ENCODE data around the gene IFITM10.

IFITM10 gene

GRCh38 chr11:1751531-1751921, 1.1 kb upstream of the IFITM10 start:
- Histone ChIP-seq H3K9me3 (ENCODE audit: control insufficient read depth in 1 of 2, low read length in 2 of 2) (no peaks in the 10 kb centered on the region), H3K4me1 (ENCODE audit: control insufficient read depth in 1 of 2, insufficient read depth in 2 of 2, low read length in 2 of 2) (peaks cover 7 to 12% of the 10 kb centered on the region in 2 donors), H3K4me3 (ENCODE audit: low read depth in 1 of 2, low read length in 2 of 2) (no peak overlapping the region), H3K27me3 (ENCODE audit: control insufficient read depth in 1 of 2, insufficient read depth in 2 of 2, low read length in 2 of 2) (peaks cover 0 to 2% of the 10 kb centered on the region in 2 donors), H3K36me3 (ENCODE audit: control insufficient read depth in 1 of 2, insufficient read depth in 2 of 2, low read length in 2 of 2) (peaks cover 23 to 38% of the 10 kb centered on the region in 2 donors), H3K27ac (ENCODE audit: low read depth, low read length) (no peak overlapping the region), H3K9ac (ENCODE audit: low read depth in 1 of 2, low read length in 2 of 2) (no peak overlapping the region)

- Histone ChIP-seq H3K36me3 (ENCODE audit: control insufficient read depth in 1 of 2, insufficient read depth in 2 of 2, low read length in 2 of 2) (peaks cover 22 to 35% of the 10 kb centered on the region in 2 donors), H3K27me3 (ENCODE audit: control insufficient read depth in 1 of 2, insufficient read depth in 2 of 2, low read length in 2 of 2) (peaks cover 0 to 2% of the 10 kb centered on the region in 2 donors), H3K9me3 (ENCODE audit: control insufficient read depth in 1 of 2, low read length in 2 of 2) (peaks cover 2% of the 10 kb centered on the region in 2 donors), H3K4me1 (ENCODE audit: control insufficient read depth in 1 of 2, insufficient read depth in 2 of 2, low read length in 2 of 2) (peaks cover 4 to 9% of the 10 kb centered on the region in 2 donors), H3K9ac (ENCODE audit: low read depth in 1 of 2, low read length in 2 of 2) (no peak overlapping the region), H3K27ac (ENCODE audit: low read depth, low read length) (no peak overlapping the region), H3K4me3 (ENCODE audit: low read depth in 1 of 2, low read length in 2 of 2) (no peak overlapping the region)
These were observed 590 bp upstream of the IFITM10 start for GRCh38 chr11:1750840-1751530.

- Histone ChIP-seq H3K9ac (ENCODE audit: low read depth in 1 of 2, low read length in 2 of 2) (peak overlapping the region in 1 of 2 donors; percentile 12), H3K4me3 (ENCODE audit: low read depth in 1 of 2, low read length in 2 of 2) (peak overlapping the region in 1 of 2 donors; percentile 28), H3K9me3 (ENCODE audit: control insufficient read depth in 1 of 2, low read length in 2 of 2) (peaks cover 4 to 7% of the 10 kb centered on the region in 2 donors), H3K27ac (ENCODE audit: low read depth, low read length) (peak overlapping the region; percentile 18), H3K27me3 (ENCODE audit: control insufficient read depth in 1 of 2, insufficient read depth in 2 of 2, low read length in 2 of 2) (peaks cover 0 to 2% of the 10 kb centered on the region in 2 donors), H3K36me3 (ENCODE audit: control insufficient read depth in 1 of 2, insufficient read depth in 2 of 2, low read length in 2 of 2) (peaks cover 11 to 27% of the 10 kb centered on the region in 2 donors), H3K4me1 (ENCODE audit: control insufficient read depth in 1 of 2, insufficient read depth in 2 of 2, low read length in 2 of 2) (peaks cover 0 to 3% of the 10 kb centered on the region in 2 donors)
These were observed 722 bp downstream of the IFITM10 start for GRCh38 chr11:1749395-1750351.

DNA sequence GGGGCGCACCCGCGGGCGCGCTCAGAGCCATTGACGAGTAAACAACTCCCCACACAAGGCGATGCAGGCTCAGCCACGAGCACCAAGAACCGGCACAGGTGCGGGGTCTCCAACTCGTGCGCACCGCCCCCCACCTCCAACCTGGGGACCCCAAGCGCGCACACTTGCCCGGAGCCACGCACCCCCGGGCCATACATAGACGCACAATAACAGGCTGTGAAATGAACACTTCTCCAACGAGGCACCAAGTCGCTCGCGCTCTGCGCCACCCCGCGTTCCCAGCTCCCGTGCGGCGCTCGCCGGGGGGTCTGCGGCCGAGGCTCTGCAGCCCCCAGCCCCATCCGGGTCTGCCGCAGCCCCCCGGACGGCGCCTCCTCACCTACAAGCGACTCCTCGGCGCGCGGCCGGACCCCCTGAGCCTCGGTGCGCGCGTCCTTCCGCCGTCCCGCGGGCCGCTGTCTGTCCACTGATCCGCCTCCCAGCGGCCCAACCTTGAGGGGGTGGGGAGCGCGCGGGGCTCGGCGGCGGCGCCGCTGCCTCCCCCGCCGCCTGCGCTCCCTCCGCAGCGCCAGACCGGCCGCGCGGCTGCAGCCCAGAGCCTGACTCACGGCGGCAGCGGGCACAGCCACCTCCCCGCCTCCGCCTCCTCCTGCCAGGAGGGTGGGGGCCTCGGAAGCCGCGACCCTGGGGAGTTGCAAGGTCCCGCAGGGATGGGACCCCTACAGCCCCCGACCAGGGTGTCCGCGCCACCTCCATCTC, 1.6 kb downstream of the IFITM10 start:
- Histone ChIP-seq H3K4me1 (ENCODE audit: control insufficient read depth in 1 of 2, insufficient read depth in 2 of 2, low read length in 2 of 2) (peaks cover 0 to 3% of the 10 kb centered on the region in 2 donors), H3K9ac (ENCODE audit: low read depth in 1 of 2, low read length in 2 of 2) (no peak overlapping the region), H3K27ac (ENCODE audit: low read depth, low read length) (no peak overlapping the region), H3K9me3 (ENCODE audit: control insufficient read depth in 1 of 2, low read length in 2 of 2) (peaks cover 4 to 7% of the 10 kb centered on the region in 2 donors), H3K4me3 (ENCODE audit: low read depth in 1 of 2, low read length in 2 of 2) (peak overlapping the region in 1 of 2 donors; percentile 16), H3K36me3 (ENCODE audit: control insufficient read depth in 1 of 2, insufficient read depth in 2 of 2, low read length in 2 of 2) (peaks cover 11 to 19% of the 10 kb centered on the region in 2 donors), H3K27me3 (ENCODE audit: control insufficient read depth in 1 of 2, insufficient read depth in 2 of 2, low read length in 2 of 2) (peaks cover 0 to 2% of the 10 kb centered on the region in 2 donors)

DNA sequence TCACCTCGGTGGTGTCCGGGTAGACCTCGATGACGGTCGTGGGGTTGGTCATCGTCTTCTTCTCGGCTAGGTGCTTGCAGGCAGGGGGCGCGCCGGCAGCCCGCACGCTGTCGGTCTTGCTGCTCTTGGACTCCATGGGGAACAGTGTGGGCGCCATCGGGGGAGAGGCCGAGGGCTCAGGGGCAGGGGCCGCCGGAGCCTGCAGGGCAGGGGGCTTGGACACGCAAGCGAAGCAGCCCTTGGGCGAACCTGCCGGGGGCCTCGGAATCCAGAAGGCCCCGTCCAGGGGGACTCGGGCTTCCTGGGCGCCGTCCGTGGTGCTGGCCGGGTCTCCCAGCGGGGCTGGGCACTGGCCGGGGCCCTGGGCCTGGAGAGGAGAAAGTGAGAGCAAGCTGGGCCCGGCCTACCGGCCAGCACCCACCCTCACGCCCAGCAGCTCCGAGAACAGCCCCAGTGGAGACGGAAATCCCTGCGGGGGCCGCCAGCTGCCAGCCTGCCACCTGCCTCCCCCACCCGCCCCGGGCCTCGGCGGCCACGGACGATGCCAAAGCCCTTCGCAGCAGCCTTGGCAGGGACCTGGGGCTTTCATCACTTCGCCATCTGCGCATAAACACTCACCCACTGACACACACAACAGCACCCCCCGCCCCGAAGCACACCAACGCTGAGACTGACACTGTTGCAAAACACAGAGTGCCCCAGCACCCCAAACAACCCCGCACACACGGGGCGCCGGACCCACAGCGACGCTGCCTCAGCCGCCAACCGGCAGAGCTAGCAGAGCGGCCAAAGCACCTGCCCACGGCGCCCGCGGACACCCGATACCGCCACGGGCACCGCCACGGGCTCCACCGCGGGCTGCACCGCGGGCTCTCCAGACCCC, 2.4 kb downstream of the IFITM10 start:
- H3K36me3 ChIP-seq (ENCODE audit: control insufficient read depth in 1 of 2, insufficient read depth in 2 of 2, low read length in 2 of 2) = peaks cover 4 to 12% of the 10 kb centered on the region in 2 donors
- no peak overlapping the region for H3K4me3 ChIP-seq (ENCODE audit: low read depth in 1 of 2, low read length in 2 of 2)
- no peak overlapping the region for H3K27ac ChIP-seq (ENCODE audit: low read depth, low read length)
- H3K9ac ChIP-seq (ENCODE audit: low read depth in 1 of 2, low read length in 2 of 2) = no peak overlapping the region
- peaks cover 0 to 3% of the 10 kb centered on the region in 2 donors for H3K4me1 ChIP-seq (ENCODE audit: control insufficient read depth in 1 of 2, insufficient read depth in 2 of 2, low read length in 2 of 2)
- H3K9me3 ChIP-seq (ENCODE audit: control insufficient read depth in 1 of 2, low read length in 2 of 2) = peaks cover 4 to 7% of the 10 kb centered on the region in 2 donors
- H3K27me3 ChIP-seq (ENCODE audit: control insufficient read depth in 1 of 2, insufficient read depth in 2 of 2, low read length in 2 of 2) = peaks cover 0 to 2% of the 10 kb centered on the region in 2 donors

- H3K4me3 ChIP-seq (ENCODE audit: low read depth in 1 of 2, low read length in 2 of 2) = no peak overlapping the region
- H3K36me3 ChIP-seq (ENCODE audit: control insufficient read depth in 1 of 2, insufficient read depth in 2 of 2, low read length in 2 of 2) = peaks cover 3 to 8% of the 10 kb centered on the region in 2 donors
- H3K9ac ChIP-seq (ENCODE audit: low read depth in 1 of 2, low read length in 2 of 2) = no peak overlapping the region
- no peaks in the 10 kb centered on the region for H3K4me1 ChIP-seq (ENCODE audit: control insufficient read depth in 1 of 2, insufficient read depth in 2 of 2, low read length in 2 of 2)
- H3K27ac ChIP-seq (ENCODE audit: low read depth, low read length) = no peak overlapping the region
- H3K9me3 ChIP-seq (ENCODE audit: control insufficient read depth in 1 of 2, low read length in 2 of 2) = peaks cover 4 to 7% of the 10 kb centered on the region in 2 donors
- H3K27me3 ChIP-seq (ENCODE audit: control insufficient read depth in 1 of 2, insufficient read depth in 2 of 2, low read length in 2 of 2) = peaks cover 0 to 2% of the 10 kb centered on the region in 2 donors
These were observed 3.2 kb downstream of the IFITM10 start for GRCh38 chr11:1746956-1747752.

- Histone ChIP-seq H3K36me3 (ENCODE audit: control insufficient read depth in 1 of 2, insufficient read depth in 2 of 2, low read length in 2 of 2) (peaks cover 3 to 8% of the 10 kb centered on the region in 2 donors), H3K27ac (ENCODE audit: low read depth, low read length) (no peak overlapping the region), H3K4me1 (ENCODE audit: control insufficient read depth in 1 of 2, insufficient read depth in 2 of 2, low read length in 2 of 2) (no peaks in the 10 kb centered on the region), H3K9ac (ENCODE audit: low read depth in 1 of 2, low read length in 2 of 2) (no peak overlapping the region), H3K27me3 (ENCODE audit: control insufficient read depth in 1 of 2, insufficient read depth in 2 of 2, low read length in 2 of 2) (peaks cover 2 to 3% of the 10 kb centered on the region in 2 donors), H3K9me3 (ENCODE audit: control insufficient read depth in 1 of 2, low read length in 2 of 2) (peaks cover 4 to 7% of the 10 kb centered on the region in 2 donors), H3K4me3 (ENCODE audit: low read depth in 1 of 2, low read length in 2 of 2) (no peak overlapping the region)
These were observed 3.9 kb downstream of the IFITM10 start for GRCh38 chr11:1746511-1746931.

- Histone ChIP-seq H3K9me3 (ENCODE audit: control insufficient read depth in 1 of 2, low read length in 2 of 2) (peaks cover 4 to 7% of the 10 kb centered on the region in 2 donors), H3K4me3 (ENCODE audit: low read depth in 1 of 2, low read length in 2 of 2) (no peak overlapping the region), H3K9ac (ENCODE audit: low read depth in 1 of 2, low read length in 2 of 2) (peak overlapping the region in 1 of 2 donors; percentile 10), H3K27ac (ENCODE audit: low read depth, low read length) (no peak overlapping the region), H3K4me1 (ENCODE audit: control insufficient read depth in 1 of 2, insufficient read depth in 2 of 2, low read length in 2 of 2) (no peaks in the 10 kb centered on the region), H3K36me3 (ENCODE audit: control insufficient read depth in 1 of 2, insufficient read depth in 2 of 2, low read length in 2 of 2) (peaks cover 3 to 8% of the 10 kb centered on the region in 2 donors), H3K27me3 (ENCODE audit: control insufficient read depth in 1 of 2, insufficient read depth in 2 of 2, low read length in 2 of 2) (peaks cover 2 to 3% of the 10 kb centered on the region in 2 donors)
These were observed 4.6 kb downstream of the IFITM10 start for GRCh38 chr11:1745701-1746320.

All from duodenal mucosa (tissue), 2 donors.